ENCODE measurements around the gene JMJD6.

DNA sequence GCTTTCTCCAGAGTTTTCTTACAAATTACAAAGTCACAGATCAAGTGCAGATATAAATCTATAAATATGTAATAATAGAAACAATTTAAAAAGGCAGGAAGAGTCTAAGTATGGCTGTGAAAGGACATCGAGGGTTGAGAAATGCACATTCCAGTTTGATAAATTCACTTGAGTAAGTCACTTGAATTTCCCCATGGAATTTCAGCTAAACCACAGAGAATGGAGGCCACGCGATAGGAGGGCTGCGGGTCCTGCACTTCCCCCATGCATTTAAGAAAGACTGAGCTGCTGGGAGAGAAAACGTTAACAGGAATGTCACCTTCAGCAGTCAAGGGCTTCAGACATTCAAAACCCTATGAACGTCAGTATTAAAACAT, 9.6 kb downstream of the JMJD6 start:
- TF ChIP-seq POLR2AphosphoS5 (IDR thresholded peaks at IDR 0.05) (no peak), POLR2A (IDR thresholded peaks at IDR 0.05) (no peak)
- TF ChIP-seq, protein P1, sequence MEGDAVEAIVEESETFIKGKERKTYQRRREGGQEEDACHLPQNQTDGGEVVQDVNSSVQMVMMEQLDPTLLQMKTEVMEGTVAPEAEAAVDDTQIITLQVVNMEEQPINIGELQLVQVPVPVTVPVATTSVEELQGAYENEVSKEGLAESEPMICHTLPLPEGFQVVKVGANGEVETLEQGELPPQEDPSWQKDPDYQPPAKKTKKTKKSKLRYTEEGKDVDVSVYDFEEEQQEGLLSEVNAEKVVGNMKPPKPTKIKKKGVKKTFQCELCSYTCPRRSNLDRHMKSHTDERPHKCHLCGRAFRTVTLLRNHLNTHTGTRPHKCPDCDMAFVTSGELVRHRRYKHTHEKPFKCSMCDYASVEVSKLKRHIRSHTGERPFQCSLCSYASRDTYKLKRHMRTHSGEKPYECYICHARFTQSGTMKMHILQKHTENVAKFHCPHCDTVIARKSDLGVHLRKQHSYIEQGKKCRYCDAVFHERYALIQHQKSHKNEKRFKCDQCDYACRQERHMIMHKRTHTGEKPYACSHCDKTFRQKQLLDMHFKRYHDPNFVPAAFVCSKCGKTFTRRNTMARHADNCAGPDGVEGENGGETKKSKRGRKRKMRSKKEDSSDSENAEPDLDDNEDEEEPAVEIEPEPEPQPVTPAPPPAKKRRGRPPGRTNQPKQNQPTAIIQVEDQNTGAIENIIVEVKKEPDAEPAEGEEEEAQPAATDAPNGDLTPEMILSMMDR (IDR thresholded peaks at IDR 0.05): no peak

Data from breast epithelium (tissue), 3 donors.